KMS-11 (cell line): ENCODE measurements around the gene HHAT.

Source experiments
- H2AFZ ChIP-seq: fragments of 200-600 bp; sonication (generic); 2 replicates; pipeline ENCODE4 v1.6.1; 2016; ENCODE audit warnings: antibody characterized with exemption, mixed run types, low read depth
- H3K27ac ChIP-seq: fragments of 200-600 bp; sonication (generic); 2 replicates; pipeline ENCODE4 v1.6.1; 2016; ENCODE audit warnings: mild to moderate bottlenecking, mixed run types
- H3K27me3 ChIP-seq: fragments of 200-600 bp; sonication (generic); 2 replicates; pipeline ENCODE4 v1.6.1; 2017; ENCODE audit warnings: mild to moderate bottlenecking, low read depth, mixed run types, moderate library complexity; ENCODE audit not compliant: insufficient read depth
- H3K36me3 ChIP-seq: fragments of 200-600 bp; sonication (generic); 2 replicates; pipeline ENCODE4 v1.6.1; 2017; ENCODE audit warnings: mild to moderate bottlenecking, mixed run types; ENCODE audit not compliant: insufficient read depth
- H3K4me1 ChIP-seq: fragments of 200-600 bp; sonication (generic); 2 replicates; pipeline ENCODE4 v1.6.1; 2016; ENCODE audit warnings: mild to moderate bottlenecking, low read depth, mixed run types; ENCODE audit not compliant: poor library complexity, severe bottlenecking
- H3K4me2 ChIP-seq: fragments of 200-600 bp; sonication (generic); 2 replicates; pipeline ENCODE4 v1.7.0; 2016; ENCODE audit warnings: mild to moderate bottlenecking, mixed run types
- H3K4me3 ChIP-seq: fragments of 200-600 bp; sonication (generic); IDR thresholded peaks from 2 replicates; pipeline ENCODE4 v1.6.1; 2017; ENCODE audit warnings: low read depth, low read length, mixed read lengths; ENCODE audit not compliant: insufficient read depth
- H3K79me2 ChIP-seq: fragments of 200-600 bp; sonication (generic); 2 replicates; pipeline ENCODE4 v1.6.1; 2016; ENCODE audit warnings: low read depth, mixed run types; ENCODE audit not compliant: insufficient read depth
- H3K9ac ChIP-seq: fragments of 200-600 bp; sonication (generic); 2 replicates; pipeline ENCODE4 v1.6.1; 2016; ENCODE audit warnings: mild to moderate bottlenecking, mixed run types
- H4K20me1 ChIP-seq: fragments of 200-600 bp; sonication (generic); 2 replicates; pipeline ENCODE4 v1.6.1; 2016; ENCODE audit warnings: mild to moderate bottlenecking, mixed run types; ENCODE audit not compliant: insufficient read depth
- TF ChIP-seq, protein P1 (sequence below): fragments of 200-600 bp; sonication (generic); conservative IDR thresholded peaks from 2 replicates; pipeline ENCODE4 v1.6.1; 2017; ENCODE audit warnings: low read depth, mild to moderate bottlenecking, antibody characterized with exemption, low read length, moderate library complexity, mixed read lengths

HHAT gene

DNA sequence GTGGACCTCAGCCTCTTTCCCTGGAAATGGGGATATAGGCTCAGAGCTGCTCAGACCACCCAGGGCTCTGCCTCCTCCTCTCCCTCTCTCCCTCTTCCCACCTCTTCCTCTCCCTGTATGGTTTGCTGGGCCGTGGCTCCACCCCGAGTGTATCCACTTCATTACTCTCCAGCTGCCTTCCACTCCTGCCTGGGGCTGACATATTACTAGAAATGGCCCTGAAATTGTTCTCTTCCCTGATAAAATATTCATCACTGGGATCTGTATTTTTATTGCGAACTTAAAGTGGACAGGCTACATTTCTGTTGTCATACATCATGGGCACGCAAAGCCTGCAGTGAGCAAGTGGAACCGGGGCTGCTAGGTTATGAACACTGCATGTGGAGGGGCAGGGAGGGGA lies 225.0 kb downstream of the HHAT start:
- no peak overlapping the region for H3K4me3 ChIP-seq
- H3K27ac ChIP-seq, result no peak overlapping the region
- no peaks in the 10 kb centered on the region for H3K79me2 ChIP-seq
- H3K4me1 ChIP-seq, result no peaks in the 10 kb centered on the region
- no peaks in the 10 kb centered on the region for H3K27me3 ChIP-seq
- no peak overlapping the region for H3K9ac ChIP-seq
- H4K20me1 ChIP-seq, result no peaks in the 10 kb centered on the region
- TF ChIP-seq, protein P1, sequence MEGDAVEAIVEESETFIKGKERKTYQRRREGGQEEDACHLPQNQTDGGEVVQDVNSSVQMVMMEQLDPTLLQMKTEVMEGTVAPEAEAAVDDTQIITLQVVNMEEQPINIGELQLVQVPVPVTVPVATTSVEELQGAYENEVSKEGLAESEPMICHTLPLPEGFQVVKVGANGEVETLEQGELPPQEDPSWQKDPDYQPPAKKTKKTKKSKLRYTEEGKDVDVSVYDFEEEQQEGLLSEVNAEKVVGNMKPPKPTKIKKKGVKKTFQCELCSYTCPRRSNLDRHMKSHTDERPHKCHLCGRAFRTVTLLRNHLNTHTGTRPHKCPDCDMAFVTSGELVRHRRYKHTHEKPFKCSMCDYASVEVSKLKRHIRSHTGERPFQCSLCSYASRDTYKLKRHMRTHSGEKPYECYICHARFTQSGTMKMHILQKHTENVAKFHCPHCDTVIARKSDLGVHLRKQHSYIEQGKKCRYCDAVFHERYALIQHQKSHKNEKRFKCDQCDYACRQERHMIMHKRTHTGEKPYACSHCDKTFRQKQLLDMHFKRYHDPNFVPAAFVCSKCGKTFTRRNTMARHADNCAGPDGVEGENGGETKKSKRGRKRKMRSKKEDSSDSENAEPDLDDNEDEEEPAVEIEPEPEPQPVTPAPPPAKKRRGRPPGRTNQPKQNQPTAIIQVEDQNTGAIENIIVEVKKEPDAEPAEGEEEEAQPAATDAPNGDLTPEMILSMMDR, result no peak
- no peak overlapping the region for H2AFZ ChIP-seq
- H3K36me3 ChIP-seq, result no peaks in the 10 kb centered on the region
- no peak overlapping the region for H3K4me2 ChIP-seq

DNA sequence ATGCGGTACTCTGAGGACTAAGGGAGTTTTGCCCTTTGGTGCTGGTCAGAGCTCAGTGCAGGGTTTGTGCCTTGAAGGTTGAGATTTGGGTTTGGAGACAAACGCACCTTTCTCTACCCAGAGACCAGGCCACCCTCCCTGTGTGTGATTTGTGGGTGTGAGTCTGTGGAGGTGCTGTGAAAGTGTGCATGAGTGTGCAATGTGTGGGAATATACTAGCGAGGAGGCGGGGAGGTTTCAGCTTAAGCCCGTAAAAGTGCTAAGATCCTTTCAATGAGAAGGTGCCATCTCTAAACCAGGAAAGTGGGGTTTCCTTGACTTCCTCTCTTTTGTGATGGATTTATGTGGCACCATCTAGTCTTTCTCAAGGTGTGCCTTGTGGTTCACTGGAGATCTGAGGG lies 225.7 kb downstream of the HHAT start:
- Histone ChIP-seq H3K36me3 (no peaks in the 10 kb centered on the region), H2AFZ (no peak overlapping the region), H3K4me1 (no peaks in the 10 kb centered on the region), H3K27me3 (no peaks in the 10 kb centered on the region), H3K9ac (no peak overlapping the region), H3K4me2 (no peak overlapping the region), H3K79me2 (no peaks in the 10 kb centered on the region), H3K27ac (no peak overlapping the region), H3K4me3 (no peak overlapping the region), H4K20me1 (no peaks in the 10 kb centered on the region)
- TF ChIP-seq, protein P1, result no peak

DNA sequence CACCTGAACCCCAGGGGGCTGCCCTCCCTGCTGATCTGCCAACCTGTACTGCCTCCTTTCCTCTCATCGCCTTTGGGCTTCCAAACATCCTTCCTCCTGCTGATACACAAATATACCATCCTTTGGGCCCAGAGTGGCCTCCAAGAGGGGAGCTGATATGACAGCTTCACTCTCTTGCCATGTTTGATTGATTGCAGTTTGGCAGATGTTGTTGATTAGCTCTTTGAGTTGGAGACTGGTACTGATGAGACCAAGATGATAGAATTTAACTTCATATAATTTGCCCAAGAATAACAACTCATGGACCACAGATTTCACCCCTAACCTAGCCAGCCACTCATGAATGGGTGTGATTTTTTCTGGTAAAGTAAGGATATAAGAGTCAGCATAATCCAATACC lies 227.8 kb downstream of the HHAT start:
- Histone ChIP-seq H4K20me1 (no peaks in the 10 kb centered on the region), H2AFZ (no peak overlapping the region), H3K4me3 (no peak overlapping the region), H3K79me2 (no peaks in the 10 kb centered on the region), H3K4me1 (no peaks in the 10 kb centered on the region), H3K27ac (no peak overlapping the region), H3K36me3 (no peaks in the 10 kb centered on the region), H3K9ac (no peak overlapping the region), H3K4me2 (no peak overlapping the region), H3K27me3 (no peaks in the 10 kb centered on the region)
- TF ChIP-seq, protein P1, result no peak

DNA sequence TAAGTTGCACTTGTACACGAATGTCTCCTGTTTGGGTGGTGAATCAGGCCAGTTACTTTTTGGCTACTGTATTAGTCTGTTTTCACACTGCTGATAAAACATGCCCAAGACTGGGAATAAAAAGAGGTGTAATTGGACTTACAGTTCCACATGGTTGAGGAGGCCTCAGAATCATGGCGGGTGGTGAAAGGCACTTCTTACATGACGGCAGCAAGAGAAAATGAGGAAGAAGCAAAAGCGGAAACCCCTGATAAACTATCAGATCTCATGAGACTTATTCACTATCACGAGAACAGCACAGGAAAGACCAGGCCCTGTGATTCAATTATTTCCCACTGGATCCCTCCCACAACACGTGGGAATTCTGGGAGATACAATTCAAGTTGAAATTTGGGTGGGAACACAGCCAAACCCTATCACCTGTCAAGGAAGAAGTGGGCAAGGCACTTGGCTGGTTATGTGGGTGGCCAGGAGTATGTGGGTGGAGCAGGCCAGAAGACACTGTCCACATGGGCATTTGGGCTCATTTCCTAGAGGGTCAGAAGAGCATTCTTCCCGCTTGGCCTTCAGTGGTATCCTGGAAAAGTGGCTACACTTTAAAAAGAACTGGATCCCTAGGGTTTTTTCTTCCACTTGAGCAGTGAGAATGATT lies 228.8 kb downstream of the HHAT start:
- Histone ChIP-seq H3K9ac (no peak overlapping the region), H3K36me3 (no peaks in the 10 kb centered on the region), H4K20me1 (no peaks in the 10 kb centered on the region), H3K4me1 (no peaks in the 10 kb centered on the region), H3K27ac (no peak overlapping the region), H3K27me3 (no peaks in the 10 kb centered on the region), H3K4me2 (no peak overlapping the region), H3K79me2 (no peaks in the 10 kb centered on the region), H3K4me3 (no peak overlapping the region), H2AFZ (no peak overlapping the region)
- TF ChIP-seq, protein P1, result no peak
